GM10266 (cell line): ENCODE results near the gene RAB11FIP3.

ENCODE experiments used
- DNase-seq: peaks from one replicate; pipeline ENCODE4 v3.0.0; 2012; ENCODE audit errors: extremely low spot score
- CTCF ChIP-seq: IDR thresholded peaks from 2 replicates; pipeline ENCODE4 v1.5.1; 2012; ENCODE audit warnings: mild to moderate bottlenecking, low read depth; ENCODE audit not compliant: control insufficient read depth, insufficient read depth; ENCODE audit errors: missing control alignments

Gene RAB11FIP3

GRCh38 chr16:379183-379960 is 46.1 kb upstream of the RAB11FIP3 start:
- TF ChIP-seq CTCF = no peak
- no peak for DNase-seq

GRCh38 chr16:379961-380761 is 45.3 kb upstream of the RAB11FIP3 start:
- no peak for TF ChIP-seq CTCF
- DNase-seq = no peak

- no peak for TF ChIP-seq CTCF
- DNase-seq = no peak
These were observed 44.8 kb upstream of the RAB11FIP3 start for GRCh38 chr16:380762-381011.

- TF ChIP-seq CTCF = no peak
- DNase-seq = no peak
These were observed 44.2 kb upstream of the RAB11FIP3 start for GRCh38 chr16:381012-381788.

- peak; percentile 99 for DNase-seq
- TF ChIP-seq CTCF = no peak
These were observed 43.4 kb upstream of the RAB11FIP3 start, which contains the start of gene PGAP6 for GRCh38 chr16:381789-382717. PGAP6 (minus strand) TSS chr16:381978; CDS start chr16:381821, 157 bp downstream.

GRCh38 chr16:383326-384051 is 42.0 kb upstream of the RAB11FIP3 start:
- DNase-seq = no peak
- TF ChIP-seq CTCF = no peak
